ENCODE data around the gene FBXL22. TPM values are rescaled to one million over a fixed set of nuclear protein-coding genes. Genes with fewer than 3 reads are reported as not detected.

FBXL22 gene
- total RNA-seq, 1 experiment from 2014 or later, result 0.49 TPM

GRCh38 chr15:63636518-63637061 lies 39.4 kb downstream of the FBXL22 start:
- H2AFZ ChIP-seq (ENCODE audit: low read depth, low read length, poor library complexity, severe bottlenecking), result no peak overlapping the region
- RAD21 ChIA-PET (ENCODE audit: low non-redundant PET in 1 of 2, low total read pairs in 2 of 2, uncharacterized antibody in 2 of 2, unreplicated experiment in 2 of 2), result no interaction called here
- no peaks in the 10 kb centered on the region for H3K79me2 ChIP-seq (ENCODE audit: insufficient read depth, low read length)
- H3K27ac ChIP-seq (ENCODE audit: low read depth, low read length), result no peak overlapping the region
- no peak overlapping the region for H3K4me2 ChIP-seq (ENCODE audit: low read length)
- H3K9ac ChIP-seq (ENCODE audit: low read length), result no peak overlapping the region
- H4K20me1 ChIP-seq (ENCODE audit: insufficient read depth), result no peaks in the 10 kb centered on the region
- no peaks in the 10 kb centered on the region for H3K4me1 ChIP-seq (ENCODE audit: control insufficient read depth in 1 of 2, insufficient read depth in 2 of 2, low read length in 2 of 2)
- DNase-seq (ENCODE audit: low read depth, low spot score) (no peak), ATAC-seq (no peak)
- 0 out of 4 replicates have a peak, but pooled peaks cover 0 to 5% of the 10 kb centered on the region in 2 experiments for H3K36me3 ChIP-seq (ENCODE audit: control insufficient read depth in 1 of 2, insufficient read depth in 2 of 2, low read length in 2 of 2)
- TF ChIP-seq CEBPB (IDR thresholded peaks at IDR 0.05; ENCODE audit: low read depth) (no peak), ATF3 (IDR thresholded peaks at IDR 0.05) (no peak), EGR1 (IDR thresholded peaks at IDR 0.05; ENCODE audit: low read depth) (no peak), REST (IDR thresholded peaks at IDR 0.05; ENCODE audit: low read depth) (no peak), MAX (IDR thresholded peaks at IDR 0.05) (no peak)
- no peaks in the 10 kb centered on the region for H3K27me3 ChIP-seq (ENCODE audit: insufficient read depth, low read length)
- POLR2A ChIA-PET, result no interaction called here
- intact Hi-C loops (cut with micrococcal nuclease), result no loop called here
- no TSS peak for BruUV-seq (replicated peaks)
- CTCF ChIA-PET, result no interaction called here
- H3K9me3 ChIP-seq (ENCODE audit: control insufficient read depth in 1 of 2, insufficient read depth in 1 of 2, low read depth in 1 of 2, low read length in 2 of 2), result no peaks in the 10 kb centered on the region
- no peak overlapping the region for H3K4me3 ChIP-seq (replicated peaks in 1 of 2; ENCODE audit: low read depth in 1 of 2, low read length in 2 of 2)
- no peaks in the 10 kb centered on the region for H3K9me2 ChIP-seq (ENCODE audit: insufficient read depth)

GRCh38 chr15:63638839-63639238 lies 41.7 kb downstream of the FBXL22 start:
- no peak overlapping the region for H3K4me3 ChIP-seq (replicated peaks in 1 of 2; ENCODE audit: low read depth in 1 of 2, low read length in 2 of 2)

More at GRCh38 chr15:63638839-63639238, 41.7 kb downstream of the FBXL22 start:
- RAD21 ChIA-PET (ENCODE audit: low non-redundant PET in 1 of 2, low total read pairs in 2 of 2, uncharacterized antibody in 2 of 2, unreplicated experiment in 2 of 2), result no interaction called here
- no peaks in the 10 kb centered on the region for H4K20me1 ChIP-seq (ENCODE audit: insufficient read depth)
- intact Hi-C loops (cut with micrococcal nuclease), result no loop called here
- BruUV-seq (replicated peaks), result no TSS peak
- POLR2A ChIA-PET, result no interaction called here
- no peaks in the 10 kb centered on the region for H3K79me2 ChIP-seq (ENCODE audit: insufficient read depth, low read length)
- no peaks in the 10 kb centered on the region for H3K27me3 ChIP-seq (ENCODE audit: insufficient read depth, low read length)
- H3K27ac ChIP-seq (ENCODE audit: low read depth, low read length), result no peak overlapping the region
- no peak for DNase-seq (ENCODE audit: low read depth, low spot score)
- H3K9me2 ChIP-seq (ENCODE audit: insufficient read depth), result no peaks in the 10 kb centered on the region
- no peak overlapping the region for H3K4me2 ChIP-seq (ENCODE audit: low read length)
- no peaks in the 10 kb centered on the region for H3K9me3 ChIP-seq (ENCODE audit: control insufficient read depth in 1 of 2, insufficient read depth in 1 of 2, low read depth in 1 of 2, low read length in 2 of 2)
- no peak overlapping the region for H3K9ac ChIP-seq (ENCODE audit: low read length)
- CTCF ChIA-PET, result no interaction called here
- H3K36me3 ChIP-seq (ENCODE audit: control insufficient read depth in 1 of 2, insufficient read depth in 2 of 2, low read length in 2 of 2), result 0 out of 4 replicates have a peak, but pooled peaks cover 0 to 5% of the 10 kb centered on the region in 2 experiments
- no peak overlapping the region for H2AFZ ChIP-seq (ENCODE audit: low read depth, low read length, poor library complexity, severe bottlenecking)
- no peaks in the 10 kb centered on the region for H3K4me1 ChIP-seq (ENCODE audit: control insufficient read depth in 1 of 2, insufficient read depth in 2 of 2, low read length in 2 of 2)
- TF ChIP-seq EGR1 (IDR thresholded peaks at IDR 0.05; ENCODE audit: low read depth) (no peak), POLR2A (IDR thresholded peaks at IDR 0.05; ENCODE audit: borderline replicate concordance, extremely low read depth, insufficient read depth, insufficient read length) (no peak), RAD21 (IDR thresholded peaks at IDR 0.05; ENCODE audit: low read depth) (no peak), SRF (IDR thresholded peaks at IDR 0.05; ENCODE audit: low read depth) (no peak), ELF1 (IDR thresholded peaks at IDR 0.05; ENCODE audit: borderline replicate concordance, low read depth) (no peak), SP1 (IDR thresholded peaks at IDR 0.05; ENCODE audit: low read depth) (no peak), CTCF (IDR thresholded peaks at IDR 0.05 in 2 of 3, conservative IDR thresholded peaks at IDR 0.05 in 1 of 3; ENCODE audit: borderline replicate concordance in 1 of 3, insufficient read depth in 1 of 3, low read depth in 2 of 3, low read length in 2 of 3) (no peak), ZNF274 (IDR thresholded peaks at IDR 0.05; ENCODE audit: low read depth, low read length) (no peak)
- ATAC-seq, result no peak

Data from HCT116 (cell line).